HG03108 (cell line): ENCODE data around the gene PTPRN2.

Experiments
- ATAC-seq: cut with Tn5 transposase; IDR thresholded peaks from one replicate; pipeline ENCODE4 v1.9.1; 2021; ENCODE audit warnings: moderate library complexity; ENCODE audit not compliant: unreplicated experiment

Gene PTPRN2

DNA sequence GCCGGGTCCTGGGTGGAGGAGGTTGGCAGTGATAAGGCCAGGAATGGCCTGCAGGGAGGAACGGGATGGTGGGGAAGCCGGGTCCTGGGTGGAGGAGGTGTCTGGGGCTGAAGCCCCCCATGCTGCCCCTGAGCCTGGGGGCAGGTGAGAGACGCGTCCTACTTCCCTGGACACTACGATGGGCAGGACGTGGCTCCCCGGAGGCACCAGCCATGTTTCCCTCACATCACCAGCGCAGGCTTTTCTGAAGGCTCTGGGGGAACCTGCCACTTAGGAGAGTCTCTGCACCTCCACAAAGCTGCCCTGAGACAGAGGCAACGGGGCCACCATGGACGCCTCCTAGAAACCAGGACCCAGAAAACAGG, 926.0 kb downstream of the PTPRN2 start:
- ATAC-seq: no peak

GRCh38 chr7:157660971-157661610, 926.5 kb downstream of the PTPRN2 start:
- ATAC-seq: no peak

GRCh38 chr7:157658851-157659412, 928.7 kb downstream of the PTPRN2 start:
- no peak for ATAC-seq

GRCh38 chr7:157657741-157658740, 929.6 kb downstream of the PTPRN2 start:
- ATAC-seq: no peak

- ATAC-seq: no peak
These were observed 931.3 kb downstream of the PTPRN2 start for GRCh38 chr7:157656195-157656769.

GRCh38 chr7:157654350-157654749, 933.3 kb downstream of the PTPRN2 start:
- no peak for ATAC-seq

- ATAC-seq: no peak
These were observed 933.8 kb downstream of the PTPRN2 start for GRCh38 chr7:157653827-157654207.

DNA sequence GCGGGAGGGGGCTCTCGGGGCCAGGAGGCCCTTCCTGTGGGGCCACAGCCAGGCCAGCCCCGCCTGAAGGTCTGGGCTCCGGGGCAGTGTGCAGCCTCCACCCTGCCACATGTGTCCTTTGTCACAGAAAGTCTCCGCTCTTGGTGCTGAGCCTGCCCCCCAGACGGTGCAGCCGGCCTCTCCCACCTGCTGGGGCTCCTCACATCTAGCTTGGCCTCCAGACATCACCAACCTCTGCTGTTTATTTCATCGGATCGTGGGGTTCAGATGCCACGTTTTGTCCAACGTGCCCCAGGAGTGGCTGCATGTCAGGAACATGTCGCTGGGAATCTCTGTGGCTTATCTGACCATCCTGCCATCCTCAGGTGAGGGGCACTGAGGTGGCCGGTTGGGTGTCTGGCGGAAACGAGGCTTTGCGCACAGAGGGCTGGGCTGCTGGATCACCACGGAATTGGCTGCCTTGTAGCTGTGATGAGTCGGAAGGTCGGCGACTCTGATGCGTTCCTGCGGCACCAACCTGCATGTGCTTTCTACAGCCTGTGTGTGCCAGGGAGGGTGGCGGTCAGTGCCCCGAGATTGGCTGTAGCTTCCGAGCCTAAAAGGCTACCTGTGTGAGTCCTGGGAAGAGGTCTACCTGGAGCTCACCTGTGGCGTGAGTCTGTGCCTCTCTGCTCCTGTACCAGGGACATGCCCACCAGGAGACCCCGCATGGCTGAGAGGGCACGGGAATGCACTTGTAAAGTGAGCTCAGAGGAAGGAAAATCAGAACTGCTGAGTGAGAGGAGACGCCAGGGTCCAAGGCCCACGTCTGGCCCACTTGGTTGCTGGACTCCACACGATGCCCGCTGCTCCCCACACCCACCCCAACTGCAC, 934.4 kb downstream of the PTPRN2 start:
- no peak for ATAC-seq

DNA sequence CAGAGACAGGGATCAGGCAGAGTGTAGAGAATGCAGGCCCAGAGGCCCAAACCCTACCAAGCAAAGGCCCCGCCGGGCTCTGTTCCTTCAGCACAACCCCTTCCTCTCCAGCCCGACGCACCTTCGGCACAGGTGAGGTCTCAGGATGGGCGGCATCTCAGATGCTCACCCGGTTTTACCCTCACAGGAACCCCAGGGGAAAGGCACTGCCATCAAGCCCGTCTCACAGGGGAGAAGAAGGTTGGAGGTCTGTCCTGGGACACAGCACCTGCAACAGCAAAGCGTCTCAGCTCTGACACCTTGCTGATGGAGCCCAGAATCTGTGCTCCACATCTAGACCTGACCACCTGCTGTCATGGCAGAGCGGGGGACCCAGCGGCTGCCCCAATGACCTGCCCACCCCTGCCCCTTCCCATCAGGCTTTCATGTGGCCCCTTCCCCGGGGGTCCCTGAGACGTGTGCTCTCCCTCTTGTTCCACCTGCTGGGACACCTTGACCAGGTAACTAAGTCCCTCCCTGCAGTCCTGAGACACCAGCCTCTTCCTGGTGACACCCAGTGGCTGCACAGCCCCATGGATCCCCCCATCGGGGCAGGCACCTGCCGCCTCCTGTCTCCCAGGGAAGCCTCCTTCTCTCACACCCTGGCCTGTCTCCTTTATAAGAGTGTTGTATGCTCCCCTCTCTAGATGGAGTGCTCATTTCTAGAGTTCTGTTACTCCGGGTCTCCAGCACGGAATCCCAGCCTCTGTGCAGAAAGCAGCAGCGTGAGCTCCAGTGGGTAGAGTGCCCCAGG, 935.3 kb downstream of the PTPRN2 start:
- ATAC-seq: no peak

- ATAC-seq: no peak
These were observed 936.1 kb downstream of the PTPRN2 start for GRCh38 chr7:157651366-157652160.

DNA sequence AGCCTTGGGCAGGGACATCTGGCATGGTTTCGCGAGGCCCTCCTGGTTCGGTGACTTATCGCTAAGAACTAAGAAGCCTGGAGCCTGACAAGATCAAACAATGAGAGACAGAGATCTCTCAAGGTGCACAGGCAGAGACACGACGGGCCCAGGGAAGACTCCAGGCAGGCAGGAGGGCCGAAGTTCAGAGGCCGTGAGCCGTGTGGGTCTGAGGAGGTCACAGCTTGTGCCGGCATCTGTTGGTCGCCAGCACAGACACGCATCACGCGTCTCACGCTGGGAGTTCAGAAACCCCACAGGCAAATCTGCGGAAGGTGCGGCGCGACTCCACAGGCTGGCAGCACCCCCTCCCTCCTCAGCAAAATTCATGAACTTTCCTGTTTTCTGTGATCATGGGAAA, 936.8 kb downstream of the PTPRN2 start:
- ATAC-seq: no peak

GRCh38 chr7:157650131-157650631, 937.4 kb downstream of the PTPRN2 start:
- ATAC-seq: no peak

GRCh38 chr7:157646551-157646950, 941.1 kb downstream of the PTPRN2 start:
- no peak for ATAC-seq

DNA sequence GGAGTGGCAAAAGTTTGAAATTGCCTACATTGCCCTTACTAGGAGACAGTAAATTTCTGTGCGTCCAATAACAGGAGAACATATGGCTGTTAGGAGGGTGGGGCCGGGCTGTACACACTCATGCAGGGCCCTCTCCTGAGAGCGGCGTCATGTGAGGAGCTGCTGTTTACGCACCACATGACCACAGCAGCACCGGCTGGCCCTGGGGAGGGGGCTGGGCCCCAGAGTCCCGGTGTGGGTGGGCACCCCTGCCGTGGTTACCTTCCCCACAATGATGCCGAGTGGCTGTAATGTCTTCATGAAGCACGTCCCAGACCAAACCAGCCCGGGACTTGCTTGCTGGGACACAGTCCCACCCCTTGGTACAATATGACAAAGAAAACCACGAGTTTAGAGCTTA, 942.1 kb downstream of the PTPRN2 start:
- no peak for ATAC-seq

GRCh38 chr7:157644946-157645345, 942.7 kb downstream of the PTPRN2 start:
- no peak for ATAC-seq

GRCh38 chr7:157643525-157643970, 944.1 kb downstream of the PTPRN2 start:
- no peak for ATAC-seq

- ATAC-seq: no peak
These were observed 945.8 kb downstream of the PTPRN2 start for GRCh38 chr7:157641866-157642265.

- ATAC-seq: no peak
These were observed 947.5 kb downstream of the PTPRN2 start for GRCh38 chr7:157640144-157640543.

DNA sequence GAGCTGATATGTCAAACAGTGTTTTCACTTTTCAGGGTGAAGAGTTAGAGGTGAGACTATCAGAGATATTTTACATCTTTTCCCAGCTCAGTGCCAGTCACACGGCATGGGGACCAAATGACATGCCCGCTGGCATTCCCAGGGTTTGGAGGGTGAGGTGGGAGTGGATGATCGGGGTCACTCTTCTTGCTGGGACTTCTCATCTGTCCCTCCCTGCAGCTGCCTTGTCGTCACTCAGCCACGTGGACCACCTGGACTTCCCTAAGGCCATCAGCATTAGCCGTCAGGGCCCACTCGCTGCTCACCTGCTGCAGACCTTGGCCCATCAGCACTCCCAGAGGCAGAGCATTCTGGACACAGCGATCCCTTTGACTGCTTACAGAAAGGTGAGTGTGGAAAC, 949.1 kb downstream of the PTPRN2 start:
- no peak for ATAC-seq
